ENCODE data around the gene CRYGS. TPM values are rescaled to one million over a fixed set of nuclear protein-coding genes. Genes with fewer than 3 reads are reported as not detected.

The CRYGS gene
- total and polyA plus RNA-seq, 4 donors: 1.2 to 5.8 (median 2.8) TPM

GRCh38 chr3:186567072-186567921 lies 23.1 kb upstream of the CRYGS start, which contains the start of gene TBCCD1:
Gene TBCCD1, minus strand, starts transcription at chr3:186567339. Its CDS starts 3,010 bp downstream, at chr3:186564329.
- TF ChIP-seq CTCF (IDR thresholded peaks at IDR 0.05; ENCODE audit: control extremely low read depth, extremely low read depth): no peak
- Histone ChIP-seq H3K36me3 (ENCODE audit: control insufficient read depth in 4 of 4, insufficient read depth in 4 of 4, low read length in 4 of 4) (peaks cover 0 to 11% (median 2%) of the 10 kb centered on the region in 4 donors), H3K9ac (ENCODE audit: insufficient read depth in 1 of 2, low read length in 2 of 2) (peak within 1 kb of the TSS; percentile 78 to 94), H3K4me3 (peak within 1 kb of the TSS; percentile 67), H3K9me3 (ENCODE audit: control insufficient read depth in 4 of 4, insufficient read depth in 3 of 4, low read length in 3 of 4) (no peaks in the 10 kb centered on the region), H3K4me1 (ENCODE audit: control insufficient read depth in 5 of 5, insufficient read depth in 5 of 5, low read length in 5 of 5) (peaks cover 4 to 28% (median 19%) of the 10 kb centered on the region in 5 donors), H3K27ac (ENCODE audit: low read depth in 1 of 2, low read length in 1 of 2) (peak within 1 kb of the TSS; percentile 80 to 92), H3K27me3 (ENCODE audit: control insufficient read depth in 3 of 3, insufficient read depth in 3 of 3, low read length in 2 of 3) (no peaks in the 10 kb centered on the region)
- peak; percentile 91 to 95 (median 95) for DNase-seq
- peak; percentile 90 for ATAC-seq (ENCODE audit: insufficient read depth, low FRiP score)
- WGBS, 2 donors: 0% methylated on average over 63 to 66 of the region's 66 CpGs

GRCh38 chr3:186566772-186567071 lies 22.5 kb upstream of the CRYGS start:
- no peaks in the 10 kb centered on the region for H3K9me3 ChIP-seq (ENCODE audit: control insufficient read depth in 4 of 4, insufficient read depth in 3 of 4, low read length in 3 of 4)
- no peak for DNase-seq
- peaks cover 4 to 29% (median 19%) of the 10 kb centered on the region in 5 donors for H3K4me1 ChIP-seq (ENCODE audit: control insufficient read depth in 5 of 5, insufficient read depth in 5 of 5, low read length in 5 of 5)
- peak overlapping the region; percentile 67 for H3K4me3 ChIP-seq
- TF ChIP-seq CTCF (IDR thresholded peaks at IDR 0.05; ENCODE audit: control extremely low read depth, extremely low read depth): no peak
- no peaks in the 10 kb centered on the region for H3K27me3 ChIP-seq (ENCODE audit: control insufficient read depth in 3 of 3, insufficient read depth in 3 of 3, low read length in 2 of 3)
- H3K9ac ChIP-seq (ENCODE audit: insufficient read depth in 1 of 2, low read length in 2 of 2): peak overlapping the region; percentile 74 to 94
- peaks cover 0 to 8% (median 1%) of the 10 kb centered on the region in 4 donors for H3K36me3 ChIP-seq (ENCODE audit: control insufficient read depth in 4 of 4, insufficient read depth in 4 of 4, low read length in 4 of 4)
- ATAC-seq (ENCODE audit: insufficient read depth, low FRiP score): no peak
- WGBS, 2 donors: 0 to 1% methylated on average over 14 of the region's 14 CpGs
- peak overlapping the region; percentile 80 to 85 for H3K27ac ChIP-seq (ENCODE audit: low read depth in 1 of 2, low read length in 1 of 2)

GRCh38 chr3:186564586-186564985 lies 20.4 kb upstream of the CRYGS start:
- Histone ChIP-seq H3K36me3 (ENCODE audit: control insufficient read depth in 4 of 4, insufficient read depth in 4 of 4, low read length in 4 of 4) (peaks cover 0 to 8% (median 2%) of the 10 kb centered on the region in 4 donors), H3K9me3 (ENCODE audit: control insufficient read depth in 4 of 4, insufficient read depth in 3 of 4, low read length in 3 of 4) (no peaks in the 10 kb centered on the region), H3K4me3 (no peak overlapping the region), H3K27ac (ENCODE audit: low read depth in 1 of 2, low read length in 1 of 2) (no peak overlapping the region), H3K27me3 (ENCODE audit: control insufficient read depth in 3 of 3, insufficient read depth in 3 of 3, low read length in 2 of 3) (no peaks in the 10 kb centered on the region), H3K9ac (ENCODE audit: insufficient read depth in 1 of 2, low read length in 2 of 2) (no peak overlapping the region), H3K4me1 (ENCODE audit: control insufficient read depth in 5 of 5, insufficient read depth in 5 of 5, low read length in 5 of 5) (peaks cover 1 to 28% (median 11%) of the 10 kb centered on the region in 5 donors)
- ATAC-seq (ENCODE audit: insufficient read depth, low FRiP score) (no peak), DNase-seq (no peak)
- no peak for TF ChIP-seq CTCF (IDR thresholded peaks at IDR 0.05; ENCODE audit: control extremely low read depth, extremely low read depth)

Data from lung (tissue), 12 donors.